A673 (cell line): ENCODE data around the gene GOLM1. TPM values are rescaled to one million over a fixed set of nuclear protein-coding genes. Genes with fewer than 3 reads are reported as not detected.

Experiments
- BruUV-seq: library from RNA; stranded (reverse); fragments of 400-500 nt; replicated peaks from 2 replicates; lab custom pipeline; 2021; lab: Mats Ljungman, UMichigan
- CTCF ChIA-PET: fragments of 300-600 bp; sonication (Branson Sonifier 250); formaldehyde crosslinking; loops from one replicate; lab custom pipeline; 2022; ENCODE audit warnings: antibody characterized with exemption; lab: Charles Lee
- POLR2A ChIA-PET: fragments of 300-600 bp; sonication (Branson Sonifier 250); formaldehyde crosslinking; loops from one replicate; lab custom pipeline; 2022; ENCODE audit warnings: antibody characterized with exemption; ENCODE audit not compliant: low non-redundant PET; lab: Charles Lee
- DNase-seq: peaks from one replicate; pipeline ENCODE4 v3.0.0-alpha.2; 2015; ENCODE audit warnings: low spot score
- H3K27ac ChIP-seq: fragments of 200-600 bp; sonication (generic); 2 replicates; pipeline ENCODE4 v1.5.1; 2016; ENCODE audit warnings: mixed run types, low read depth, mild to moderate bottlenecking, mixed read lengths, antibody characterized with exemption, low read length; ENCODE audit not compliant: poor library complexity, severe bottlenecking
- H3K27me3 ChIP-seq: fragments of 200-600 bp; sonication (generic); replicated peaks from 2 replicates; pipeline ENCODE4 v1.6.1; 2017; ENCODE audit warnings: mixed run types, low read depth, mild to moderate bottlenecking, mixed read lengths, antibody characterized with exemption, low read length; ENCODE audit not compliant: insufficient read depth, poor library complexity
- H3K36me3 ChIP-seq: fragments of 200-600 bp; sonication (generic); 2 replicates; pipeline ENCODE4 v1.6.1; 2016; ENCODE audit warnings: mixed run types, mild to moderate bottlenecking, mixed read lengths, antibody characterized with exemption, low read length; ENCODE audit not compliant: insufficient read depth, poor library complexity, severe bottlenecking
- H3K4me1 ChIP-seq: fragments of 200-600 bp; sonication (generic); 2 replicates; pipeline ENCODE4 v1.6.1; 2017; ENCODE audit warnings: mixed run types, mild to moderate bottlenecking, mixed read lengths, antibody characterized with exemption, low read length; ENCODE audit not compliant: insufficient read depth, poor library complexity, severe bottlenecking
- H3K4me3 ChIP-seq: fragments of 200-600 bp; sonication (generic); 2 replicates; pipeline ENCODE4 v1.5.1; 2016; ENCODE audit warnings: low read depth, mixed run types, mild to moderate bottlenecking, mixed read lengths, low read length; ENCODE audit not compliant: poor library complexity, severe bottlenecking
- H3K9me3 ChIP-seq: fragments of 200-600 bp; sonication (generic); 2 replicates; pipeline ENCODE4 v1.6.1; 2016; ENCODE audit warnings: mixed run types, low read depth, mild to moderate bottlenecking, mixed read lengths, antibody characterized with exemption, low read length; ENCODE audit not compliant: poor library complexity, severe bottlenecking
- CTCF ChIP-seq: fragments of 300-800, 200-600 bp; sonication (generic); conservative IDR thresholded peaks from 2 replicates; pipeline ENCODE4 v1.5.1; 2017; ENCODE audit warnings: low read depth, mild to moderate bottlenecking, antibody characterized with exemption, low read length, moderate library complexity, mixed read lengths
- EZH2 ChIP-seq: fragments of 200-600 bp; sonication (generic); IDR thresholded peaks from 2 replicates; pipeline ENCODE4 v1.6.1; 2017; ENCODE audit warnings: borderline replicate concordance, low read depth, mild to moderate bottlenecking, mixed read lengths, antibody characterized with exemption, low read length; ENCODE audit not compliant: poor library complexity, severe bottlenecking
- intact Hi-C: fragments of 100-400 bp; cut with micrococcal nuclease; formaldehyde crosslinking; loops from one replicate; pipeline ENCODE4 v1.10.0; 2022; ENCODE audit not compliant: unreplicated experiment
- total RNA-seq: library from RNA; stranded (reverse); gene quantifications from 2 replicates; pipeline ENCODE4 v1.2.3, GENCODE V29; 2021

Gene GOLM1
- total RNA-seq, 1 experiment from 2014 or later, result 86.1 TPM

GRCh38 chr9:86046071-86046636, 53.2 kb downstream of the GOLM1 start:
- DNase-seq, result no peak
- intact Hi-C loops, result no loop called here
- no peaks in the 10 kb centered on the region for H3K36me3 ChIP-seq
- no peak for TF ChIP-seq CTCF
- TF ChIP-seq EZH2, result no peak
- no peak overlapping the region for H3K27ac ChIP-seq
- H3K4me3 ChIP-seq, result no peak overlapping the region
- H3K9me3 ChIP-seq, result no peaks in the 10 kb centered on the region
- H3K4me1 ChIP-seq, result no peaks in the 10 kb centered on the region
- CTCF ChIA-PET, result interaction anchor here (0.5 kb wide), 1 partner anchor 83 kb away, joined by 19 read pairs; no protein-coding TSS in a partner anchor
- no peaks in the 10 kb centered on the region for H3K27me3 ChIP-seq
- BruUV-seq, result no TSS peak
- POLR2A ChIA-PET, result no interaction called here

- intact Hi-C loops, result no loop called here
- Histone ChIP-seq H3K4me1 (no peaks in the 10 kb centered on the region), H3K27me3 (no peaks in the 10 kb centered on the region), H3K4me3 (no peak overlapping the region), H3K27ac (no peak overlapping the region), H3K36me3 (no peaks in the 10 kb centered on the region), H3K9me3 (no peaks in the 10 kb centered on the region)
- DNase-seq, result no peak
- TF ChIP-seq CTCF (no peak), EZH2 (no peak)
- ChIA-PET POLR2A (no interaction called here), CTCF (interaction anchor here (0.5 kb wide), 1 partner anchor 82 kb away, joined by 19 read pairs; no protein-coding TSS in a partner anchor)
- BruUV-seq, result no TSS peak
These were observed 53.7 kb downstream of the GOLM1 start for GRCh38 chr9:86045654-86046053.

GRCh38 chr9:86043999-86044398, 55.4 kb downstream of the GOLM1 start:
- BruUV-seq, result no TSS peak
- peak; percentile 60 for TF ChIP-seq CTCF
- TF ChIP-seq EZH2, result no peak
- Histone ChIP-seq H3K9me3 (no peaks in the 10 kb centered on the region), H3K27me3 (no peaks in the 10 kb centered on the region), H3K36me3 (no peaks in the 10 kb centered on the region), H3K27ac (no peak overlapping the region), H3K4me1 (no peaks in the 10 kb centered on the region), H3K4me3 (no peak overlapping the region)
- intact Hi-C loops, result no loop called here
- ChIA-PET POLR2A (no interaction called here), CTCF (interaction anchor here (0.6 kb wide), 1 partner anchor 95 kb away, joined by 4 read pairs; no protein-coding TSS in a partner anchor)
- DNase-seq, result peak; percentile 53
